HG03064 (cell line): ENCODE measurements around the gene SLC46A2.

ENCODE experiments used
- ATAC-seq: cut with Tn5 transposase; IDR thresholded peaks from one replicate; pipeline ENCODE4 v1.9.1; 2021; ENCODE audit warnings: low read depth; ENCODE audit not compliant: unreplicated experiment

Gene SLC46A2, protein sequence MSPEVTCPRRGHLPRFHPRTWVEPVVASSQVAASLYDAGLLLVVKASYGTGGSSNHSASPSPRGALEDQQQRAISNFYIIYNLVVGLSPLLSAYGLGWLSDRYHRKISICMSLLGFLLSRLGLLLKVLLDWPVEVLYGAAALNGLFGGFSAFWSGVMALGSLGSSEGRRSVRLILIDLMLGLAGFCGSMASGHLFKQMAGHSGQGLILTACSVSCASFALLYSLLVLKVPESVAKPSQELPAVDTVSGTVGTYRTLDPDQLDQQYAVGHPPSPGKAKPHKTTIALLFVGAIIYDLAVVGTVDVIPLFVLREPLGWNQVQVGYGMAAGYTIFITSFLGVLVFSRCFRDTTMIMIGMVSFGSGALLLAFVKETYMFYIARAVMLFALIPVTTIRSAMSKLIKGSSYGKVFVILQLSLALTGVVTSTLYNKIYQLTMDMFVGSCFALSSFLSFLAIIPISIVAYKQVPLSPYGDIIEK

DNA sequence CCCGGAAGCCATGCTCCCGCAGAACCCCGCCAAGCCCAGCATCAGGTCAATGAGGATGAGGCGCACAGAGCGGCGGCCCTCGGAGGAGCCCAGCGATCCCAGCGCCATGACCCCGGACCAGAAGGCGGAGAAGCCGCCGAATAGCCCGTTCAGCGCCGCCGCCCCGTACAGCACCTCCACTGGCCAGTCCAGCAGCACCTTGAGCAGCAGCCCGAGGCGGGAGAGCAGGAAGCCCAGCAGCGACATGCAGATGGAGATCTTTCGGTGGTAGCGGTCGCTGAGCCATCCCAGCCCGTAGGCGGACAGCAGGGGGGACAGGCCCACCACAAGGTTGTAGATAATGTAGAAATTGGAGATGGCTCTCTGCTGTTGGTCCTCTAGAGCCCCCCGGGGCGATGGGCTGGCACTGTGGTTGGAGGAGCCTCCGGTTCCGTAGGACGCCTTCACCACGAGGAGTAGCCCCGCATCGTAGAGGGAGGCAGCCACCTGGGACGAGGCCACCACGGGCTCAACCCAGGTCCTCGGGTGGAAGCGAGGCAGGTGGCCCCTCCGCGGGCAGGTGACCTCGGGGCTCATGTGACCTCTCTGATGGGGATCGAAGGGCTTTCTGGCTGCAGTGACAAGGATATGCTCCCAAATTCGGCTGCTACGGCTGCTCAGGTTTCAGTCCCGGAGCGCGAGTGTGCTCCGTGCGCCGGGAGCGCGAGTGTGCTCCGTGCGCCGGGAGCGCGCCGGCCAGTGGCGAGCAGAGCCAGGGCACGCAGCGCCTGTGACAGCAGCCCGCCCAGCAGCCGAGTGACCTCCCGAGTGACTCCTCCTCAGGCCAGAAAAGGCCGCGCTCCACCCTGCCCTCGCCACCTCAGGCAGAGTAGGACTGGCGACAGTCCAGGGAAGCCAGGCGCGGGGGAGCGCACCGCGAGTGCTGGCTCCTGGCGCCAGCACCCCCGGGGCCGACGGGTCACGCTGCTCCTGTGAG lies at the start of gene SLC46A2:
SLC46A2 (minus strand) TSS at position 771 of the 976 bp plus-strand sequence; CDS start at position 576, 195 bp downstream.
- no peak for ATAC-seq

DNA sequence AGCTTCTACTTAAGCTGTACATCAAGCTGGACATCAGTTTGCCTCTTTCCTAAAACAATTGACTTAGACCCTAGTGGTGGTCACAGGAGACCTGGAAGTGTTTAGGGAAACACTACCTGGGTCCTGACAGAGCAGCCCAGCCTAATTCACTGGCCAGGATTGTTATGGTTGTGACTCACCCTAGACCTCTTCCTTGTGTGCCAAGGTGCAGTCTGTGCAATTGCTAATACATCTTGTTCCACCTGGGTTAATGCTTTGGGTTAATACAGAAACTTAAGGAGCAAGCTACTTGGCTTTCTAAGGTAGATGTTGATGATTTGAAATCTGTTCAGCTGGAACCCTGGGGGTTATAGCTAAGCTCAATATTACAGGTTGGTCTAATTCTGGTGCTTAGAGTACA lies 48.7 kb upstream of the SLC46A2 start:
- ATAC-seq: no peak

DNA sequence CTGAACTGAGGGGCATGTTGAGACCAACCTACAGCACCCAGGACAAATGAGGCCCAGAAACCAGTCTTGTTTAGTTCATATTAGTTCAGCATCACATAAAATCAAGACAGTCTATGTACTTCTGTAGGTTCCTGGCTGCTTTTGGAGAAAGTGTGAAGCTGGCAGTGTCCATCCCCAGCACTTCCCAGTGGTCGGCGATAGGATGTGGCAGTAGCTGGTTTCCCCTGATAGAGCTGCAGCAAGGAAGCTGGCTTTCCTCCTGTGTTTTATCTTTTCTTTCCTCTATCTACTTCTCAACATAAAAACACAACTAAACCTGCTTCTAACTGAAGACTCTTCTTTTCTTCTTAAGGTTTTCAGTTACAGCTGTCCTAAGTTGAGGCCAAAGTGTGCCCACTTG lies 43.0 kb upstream of the SLC46A2 start:
- no peak for ATAC-seq

DNA sequence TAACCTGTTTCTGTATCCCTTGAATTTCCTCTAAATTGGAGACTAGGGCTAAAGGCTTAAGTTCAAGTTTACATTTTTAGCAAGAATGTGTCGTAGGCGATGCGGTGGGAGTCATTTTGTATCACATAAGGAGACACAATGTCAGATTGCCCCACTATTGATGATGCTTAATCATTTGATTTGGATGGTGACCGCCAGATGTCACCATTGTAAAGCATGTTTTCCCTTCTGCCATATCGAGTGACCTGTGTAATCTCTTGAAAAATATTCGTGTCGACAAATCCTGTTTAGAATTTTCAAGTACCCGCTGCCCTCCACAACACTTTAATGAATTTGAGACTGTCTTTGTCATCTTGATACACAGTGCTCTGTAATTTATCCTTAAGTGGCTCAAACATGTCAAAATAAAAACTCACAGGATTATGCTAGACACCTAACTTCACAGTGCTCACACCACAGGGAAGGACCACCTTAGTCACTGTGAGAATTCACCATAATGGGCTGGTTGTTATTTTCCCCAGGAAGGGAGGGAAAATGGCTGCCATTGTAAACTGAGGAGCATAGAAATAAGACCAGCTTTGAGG lies 34.5 kb upstream of the SLC46A2 start:
- ATAC-seq: no peak

DNA sequence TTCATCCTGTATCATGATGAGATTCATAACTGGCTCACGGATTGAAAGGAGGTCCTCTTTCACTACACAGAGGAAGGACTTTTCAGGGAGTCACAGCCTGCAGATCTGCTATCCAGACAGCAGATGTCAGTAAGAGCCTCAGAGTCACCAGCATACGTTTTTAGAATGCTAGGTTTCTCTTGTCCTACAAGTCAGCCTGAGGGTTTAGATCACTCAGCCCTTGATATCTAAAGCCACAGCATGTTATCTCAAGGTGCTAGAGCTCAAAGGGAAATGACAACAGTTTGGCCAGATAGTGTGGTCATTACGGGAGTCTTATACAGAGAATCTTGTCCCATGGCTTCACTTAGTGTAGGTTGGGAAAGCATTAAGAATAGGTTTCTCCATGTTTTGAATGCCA lies 30.9 kb upstream of the SLC46A2 start:
- no peak for ATAC-seq

DNA sequence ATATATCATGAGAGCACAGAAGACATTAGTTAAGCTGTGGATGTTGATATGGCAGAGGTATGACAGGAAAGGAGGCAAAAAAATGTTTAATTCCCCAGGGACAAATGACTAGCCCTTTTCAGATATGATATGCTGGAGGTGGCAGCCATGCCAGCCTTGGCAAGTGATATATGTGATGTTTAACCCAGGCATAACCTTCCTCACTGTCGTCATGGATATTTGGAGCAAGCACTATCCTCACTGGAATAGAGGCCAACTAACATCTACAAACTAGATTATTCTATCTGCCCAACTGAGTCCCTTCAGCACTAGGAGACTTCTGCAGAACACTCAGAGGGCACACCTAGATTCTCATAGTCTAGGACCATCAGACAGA lies 27.3 kb upstream of the SLC46A2 start:
- no peak for ATAC-seq

DNA sequence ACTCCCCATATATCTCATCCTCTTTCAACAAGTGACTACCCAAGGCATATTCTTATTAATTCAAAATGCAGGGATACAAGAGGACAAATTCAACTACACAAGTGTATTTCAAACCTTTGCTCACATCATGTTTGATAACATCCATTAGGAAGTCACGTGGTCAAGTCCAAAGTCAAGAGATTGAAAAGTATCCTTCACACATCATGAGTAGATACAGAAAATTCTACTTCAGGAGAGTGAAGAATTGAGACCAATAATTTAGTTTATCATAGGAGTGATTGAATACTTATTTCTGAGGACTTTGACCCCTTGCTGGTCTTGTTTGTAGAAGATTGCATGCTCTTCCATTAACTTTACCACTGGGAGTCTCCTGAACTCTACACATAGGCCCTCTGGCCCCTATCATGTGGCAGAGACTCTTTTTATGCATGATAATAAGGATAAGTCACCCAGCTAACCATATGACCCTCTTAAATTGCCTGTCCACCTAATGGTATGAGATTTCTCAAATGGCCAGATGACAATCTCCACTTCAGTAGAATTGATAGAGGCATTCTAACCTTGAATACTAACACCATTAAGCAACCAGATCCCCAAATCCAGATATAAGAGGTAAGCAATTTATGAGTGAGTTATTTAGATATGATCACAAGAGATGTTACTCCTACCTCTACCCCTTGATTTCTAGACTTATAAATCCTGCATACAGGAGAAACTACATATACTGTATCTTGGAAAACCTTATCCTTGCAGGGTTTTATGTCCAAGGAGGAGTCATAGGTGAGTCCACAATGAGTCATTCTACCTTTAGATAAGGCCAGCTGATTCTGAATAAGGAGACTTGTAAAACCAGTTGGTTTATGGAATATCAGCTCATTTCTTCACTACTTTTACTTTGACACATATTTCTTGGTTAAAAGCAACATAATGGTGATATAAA lies 26.6 kb upstream of the SLC46A2 start:
- ATAC-seq: no peak

DNA sequence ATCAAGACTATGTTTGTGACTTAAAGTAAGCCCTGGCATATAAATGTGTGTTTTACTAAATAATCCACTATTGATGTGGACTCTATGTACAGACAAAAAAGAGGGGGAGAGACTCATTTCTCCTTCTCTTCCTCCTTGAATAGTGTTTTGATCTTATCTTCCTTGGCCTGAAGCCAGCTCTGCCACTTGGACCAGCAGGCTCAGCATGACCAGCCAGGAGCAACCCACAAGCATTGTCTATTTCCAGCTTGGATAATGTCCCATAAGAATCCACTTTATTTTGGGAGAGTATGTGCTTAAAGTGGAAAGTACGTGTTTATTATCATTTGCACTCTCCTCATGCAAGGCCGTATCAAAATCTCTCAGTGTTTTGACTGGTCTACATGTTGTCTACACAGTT lies 23.8 kb upstream of the SLC46A2 start:
- ATAC-seq: no peak

DNA sequence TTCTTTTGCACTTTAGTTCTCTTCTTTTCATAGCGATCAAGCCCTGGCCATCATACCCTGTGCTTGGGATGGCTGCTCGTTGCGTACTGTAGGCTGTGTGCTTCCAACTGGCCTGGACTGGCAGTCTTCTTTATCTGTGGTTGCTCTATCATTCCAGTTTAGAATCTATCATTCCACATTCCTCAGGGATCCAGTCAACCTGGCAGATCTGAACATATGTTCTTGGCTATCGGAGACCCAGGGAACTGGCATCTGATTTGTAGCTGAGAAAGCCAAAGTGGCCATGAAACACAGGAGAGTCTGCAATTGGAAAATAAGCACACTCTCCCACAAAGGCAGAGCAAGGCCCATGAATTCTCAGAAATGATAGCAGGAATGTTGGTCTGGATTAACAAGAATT lies 22.6 kb upstream of the SLC46A2 start:
- no peak for ATAC-seq

DNA sequence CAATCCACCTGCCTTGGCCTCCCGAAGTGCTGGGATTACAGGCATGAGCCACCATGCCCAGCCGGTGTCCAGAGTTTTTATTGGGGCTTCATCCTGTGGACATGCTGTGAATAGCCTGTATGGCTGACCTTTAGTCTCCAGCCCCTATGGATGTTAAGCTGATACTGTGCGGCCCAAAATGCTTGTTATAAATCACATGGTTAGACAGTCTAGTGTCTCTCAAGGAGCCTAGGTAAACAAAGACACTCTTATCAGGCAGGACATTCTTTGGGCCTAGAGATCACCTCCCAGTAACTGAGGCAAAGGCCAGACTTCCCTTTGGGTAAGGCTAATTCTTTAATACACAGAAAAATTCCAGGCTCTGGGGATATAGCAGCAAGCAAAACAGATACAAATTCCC lies 22.0 kb upstream of the SLC46A2 start:
- no peak for ATAC-seq

DNA sequence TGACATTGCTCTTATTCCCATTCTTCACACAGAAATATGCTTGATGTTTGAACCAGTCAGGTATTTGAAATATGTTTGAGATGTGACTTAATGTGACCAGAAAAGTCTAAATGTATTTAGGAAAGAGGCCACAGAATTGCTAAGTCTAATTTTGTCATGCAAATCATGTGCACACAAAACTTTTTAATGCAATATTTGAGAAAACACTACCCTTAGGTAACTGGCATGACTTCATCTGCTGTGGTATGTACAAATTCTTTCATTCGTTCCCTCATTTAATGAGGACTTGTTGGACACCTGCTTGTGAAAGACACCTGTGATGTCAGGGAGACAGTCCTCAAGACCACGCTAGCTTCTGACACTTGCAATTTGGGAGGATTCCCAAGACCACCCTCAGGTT lies 21.1 kb upstream of the SLC46A2 start:
- no peak for ATAC-seq

DNA sequence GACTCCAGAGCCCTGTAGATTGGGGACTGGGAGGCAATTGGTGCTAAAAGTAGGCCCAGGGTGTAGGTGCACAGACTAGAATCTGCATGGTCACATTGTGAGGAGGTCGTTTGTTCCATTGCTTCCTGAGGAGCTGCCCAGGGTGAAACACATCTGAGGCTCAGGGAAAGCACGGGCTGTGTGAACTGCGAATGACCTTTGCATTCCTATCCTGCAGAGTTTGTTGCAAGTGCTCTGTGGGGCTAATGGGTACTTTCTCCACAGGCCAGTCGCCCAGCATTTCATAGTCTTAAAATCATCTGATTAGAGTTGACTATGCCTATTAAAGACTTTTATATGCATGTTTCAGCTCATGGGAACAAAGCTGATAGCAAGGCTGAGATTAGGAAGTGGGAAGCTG lies 14.4 kb upstream of the SLC46A2 start:
- no peak for ATAC-seq

DNA sequence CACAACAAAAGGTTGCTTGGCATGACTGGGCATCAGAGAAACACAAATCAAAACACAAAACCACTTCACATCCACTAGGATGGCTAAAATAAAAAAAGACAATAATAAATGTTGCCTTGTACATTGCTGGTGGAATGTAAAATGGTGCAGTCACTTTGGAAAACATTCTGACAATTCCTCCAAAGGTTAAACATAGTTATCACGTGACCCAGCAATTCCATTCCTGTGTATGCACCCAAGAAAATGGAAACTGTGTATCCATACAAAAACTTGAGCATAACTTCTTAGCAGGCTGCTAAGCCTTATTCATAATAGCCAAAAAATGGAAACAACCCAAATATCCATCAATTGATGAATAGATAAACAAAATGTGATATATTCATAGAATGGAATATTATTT lies 10.2 kb upstream of the SLC46A2 start:
- no peak for ATAC-seq

DNA sequence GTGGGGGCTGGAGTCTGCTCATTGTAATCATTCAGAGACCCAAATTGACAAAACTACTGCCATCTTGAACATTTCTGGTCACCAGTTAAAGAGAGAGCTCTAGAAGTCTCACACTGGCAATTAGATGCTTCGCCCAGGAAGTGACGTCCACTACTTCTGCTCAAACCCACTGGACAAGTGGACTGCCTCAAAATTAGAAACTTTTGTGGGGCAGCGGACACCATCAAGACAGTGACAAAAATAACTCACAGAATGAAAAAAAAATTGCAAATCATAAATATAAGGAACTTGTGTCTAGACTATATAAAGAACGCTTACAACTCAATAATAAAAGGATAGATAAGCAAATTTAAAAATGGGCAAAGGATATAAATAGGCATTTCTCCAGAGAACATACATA lies 9.8 kb upstream of the SLC46A2 start:
- no peak for ATAC-seq

DNA sequence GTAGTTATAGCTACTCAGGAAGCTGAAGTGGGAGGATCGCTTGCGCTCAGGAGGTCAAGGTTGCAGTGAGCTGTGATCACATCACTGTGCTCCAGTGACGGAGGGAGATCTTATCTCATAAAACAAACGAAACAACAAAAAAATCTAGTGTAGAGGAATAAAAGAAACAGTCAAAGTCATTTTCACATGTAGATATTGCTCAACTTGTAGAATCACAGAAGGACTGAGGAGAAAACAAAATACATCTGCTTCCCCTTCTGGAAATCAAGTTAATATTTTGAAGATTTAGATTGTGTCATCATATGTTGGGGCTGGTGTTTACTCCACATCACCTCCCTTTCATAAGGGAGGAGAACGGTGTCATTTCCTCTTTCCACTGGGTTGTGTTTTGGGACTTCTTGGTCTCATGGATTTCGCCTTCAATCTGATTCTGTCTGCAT lies 8.2 kb upstream of the SLC46A2 start:
- ATAC-seq: no peak

DNA sequence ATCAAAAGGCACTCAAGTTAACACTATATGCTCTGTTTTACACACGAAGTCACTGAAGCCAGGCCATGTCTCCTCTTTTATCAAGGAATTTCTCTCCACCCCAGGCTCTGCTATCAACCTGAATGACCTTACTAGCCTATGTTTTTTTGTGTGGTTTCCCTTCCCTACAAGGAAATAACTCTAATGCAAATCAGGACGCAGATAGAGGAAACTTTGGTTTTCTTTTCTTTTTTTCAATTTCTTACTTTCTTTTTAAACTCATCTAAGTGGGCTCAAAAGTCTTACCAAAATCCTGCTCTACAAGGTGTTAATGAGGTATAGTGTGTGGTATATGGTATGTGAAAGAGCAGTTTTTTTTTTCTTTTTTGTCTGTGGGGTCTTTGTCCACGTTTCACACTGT lies 5.5 kb upstream of the SLC46A2 start:
- no peak for ATAC-seq

DNA sequence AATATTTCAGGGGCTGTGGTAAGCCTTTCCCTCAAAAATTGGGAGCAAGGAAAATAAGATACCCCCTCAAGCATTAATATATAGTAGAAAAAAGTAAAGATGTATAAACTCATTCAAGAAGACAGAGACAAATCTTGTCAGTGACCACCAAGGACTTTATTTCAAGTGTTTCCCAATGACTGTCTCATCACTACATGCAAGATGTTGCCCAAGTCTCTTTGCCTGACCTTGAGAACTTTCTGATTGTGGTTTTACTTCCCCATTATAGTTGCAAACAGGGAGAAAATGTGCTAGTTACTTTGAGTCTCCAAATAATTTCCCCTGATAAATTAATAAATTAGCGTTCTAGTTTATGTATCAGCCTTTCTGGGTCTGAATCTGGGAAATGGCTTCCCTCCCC lies 4.0 kb upstream of the SLC46A2 start:
- ATAC-seq: no peak

DNA sequence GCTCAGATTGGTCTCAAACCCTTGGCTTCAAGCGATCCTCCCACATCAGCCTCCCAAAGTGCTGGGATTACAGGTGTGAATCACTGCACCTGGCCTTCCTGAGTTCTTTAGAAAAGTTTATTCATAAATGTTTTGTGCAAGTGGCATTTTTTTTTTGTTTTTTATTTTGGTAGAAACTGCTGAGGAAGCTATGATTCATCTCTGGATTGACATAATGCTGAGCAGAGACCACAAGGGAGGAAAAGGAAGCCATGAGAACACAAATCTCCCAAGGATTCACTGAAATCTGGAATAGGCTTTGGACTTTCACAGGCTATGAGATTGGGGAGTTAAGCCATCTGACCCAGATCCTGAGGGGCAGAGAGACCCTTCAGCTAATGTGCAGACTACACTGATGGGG lies 3.4 kb upstream of the SLC46A2 start:
- no peak for ATAC-seq

DNA sequence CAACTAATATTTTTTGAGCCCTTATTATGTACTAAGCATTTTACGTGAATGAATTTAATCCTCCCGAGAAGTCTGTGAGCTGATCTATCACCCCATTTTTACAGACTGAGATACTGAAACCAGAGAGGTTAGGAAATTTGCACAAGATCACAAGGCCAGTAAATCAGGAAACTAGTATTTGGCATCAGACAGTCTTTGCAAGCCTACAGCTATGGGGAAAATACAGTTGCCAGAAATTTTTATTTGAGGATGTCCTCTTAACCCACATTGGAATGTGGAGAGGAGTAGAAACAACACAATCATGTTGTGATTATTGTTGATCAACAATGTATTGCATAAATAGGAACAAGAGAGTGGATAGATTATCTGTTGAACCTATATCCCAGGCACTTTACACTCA lies 2.3 kb upstream of the SLC46A2 start:
- no peak for ATAC-seq

DNA sequence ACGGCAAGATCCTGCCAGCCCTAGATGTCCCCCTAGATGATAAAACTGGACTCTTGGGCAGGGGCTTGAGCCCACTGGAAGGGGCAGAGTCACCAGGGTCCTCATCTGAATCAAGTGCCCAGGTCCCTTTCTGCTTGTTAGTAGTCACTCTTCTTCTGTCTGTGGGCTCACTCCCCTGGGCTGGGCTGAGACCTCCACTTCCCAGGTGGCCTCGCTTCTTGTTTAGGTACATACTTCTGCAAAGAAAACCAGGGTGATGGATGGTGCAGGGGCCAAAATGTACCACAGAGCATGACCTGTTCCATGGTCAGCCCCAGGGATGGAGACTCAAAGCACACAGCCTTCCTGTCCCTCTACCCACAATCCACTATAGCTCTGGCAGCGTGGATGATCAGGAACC lies 845 bp upstream of the SLC46A2 start:
- ATAC-seq: no peak
